ENCODE measurements around the gene CYB5R2.

DNA sequence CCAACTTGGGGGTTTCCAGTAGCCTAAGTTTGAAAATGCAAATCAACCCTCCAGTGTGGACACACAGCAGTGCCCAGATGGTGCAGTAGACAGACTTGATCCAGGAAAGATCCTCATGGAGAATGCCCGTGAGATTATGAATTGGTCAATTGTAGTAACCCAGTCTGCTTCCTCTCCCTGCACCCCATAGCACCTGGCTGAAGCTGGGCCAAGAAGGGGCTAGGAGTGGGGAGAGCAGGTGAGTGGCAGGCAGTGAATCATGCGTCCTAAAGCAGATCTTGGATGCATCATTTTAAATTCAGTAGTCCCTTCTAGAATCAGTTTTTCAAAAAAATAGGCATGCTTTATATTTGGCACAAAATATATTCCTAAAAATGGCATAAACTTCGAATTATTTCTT lies 52.2 kb downstream of the CYB5R2 start:
- TF ChIP-seq RAD21 (IDR thresholded peaks at IDR 0.05; ENCODE audit: low read depth): no peak
- TF ChIP-seq NFIC (IDR thresholded peaks at IDR 0.05): no peak
